ENCODE measurements around the gene GDA. TPM values are rescaled to one million over a fixed set of nuclear protein-coding genes. Genes with fewer than 3 reads are reported as not detected.

Gene GDA
- total RNA-seq, 2 donors from 2014 or later: 2.5 to 6.9 TPM

- Histone ChIP-seq H3K27ac (ENCODE audit: low read depth, low read length) (no peak overlapping the region), H3K4me3 (ENCODE audit: low read length) (no peak overlapping the region), H3K36me3 (ENCODE audit: control insufficient read depth, insufficient read depth, low read length) (no peaks in the 10 kb centered on the region), H3K9me3 (ENCODE audit: control insufficient read depth, low read length) (peaks cover 4% of the 10 kb centered on the region), H3K27me3 (ENCODE audit: control insufficient read depth, insufficient read depth, low read length, poor library complexity, severe bottlenecking) (no peaks in the 10 kb centered on the region), H3K4me1 (ENCODE audit: control insufficient read depth, insufficient read depth, low read length) (no peaks in the 10 kb centered on the region), H3K9ac (ENCODE audit: extremely low read depth, low read length, poor library complexity, severe bottlenecking) (no peak overlapping the region)
- no peaks in the 10 kb centered on the region for H3K27me3 Mint-ChIP-seq (ENCODE audit: insufficient read depth)
- H3K9me3 Mint-ChIP-seq: peaks cover 15% of the 10 kb centered on the region
- H3K4me3 Mint-ChIP-seq: no peak overlapping the region
- no peak for DNase-seq
- H3K27ac Mint-ChIP-seq: no peak overlapping the region
- WGBS, 2 experiments (ENCODE audit: insufficient coverage in 1 of 2, insufficient read length in 1 of 2): 94% methylated on average over 2 of the region's 2 CpGs; no CpG with 5 or more reads in 1 of the 2 experiments
- peaks cover 11% of the 10 kb centered on the region for H3K36me3 Mint-ChIP-seq (ENCODE audit: low read depth)
- H3K4me1 Mint-ChIP-seq: no peaks in the 10 kb centered on the region
- TF ChIP-seq, protein P1, sequence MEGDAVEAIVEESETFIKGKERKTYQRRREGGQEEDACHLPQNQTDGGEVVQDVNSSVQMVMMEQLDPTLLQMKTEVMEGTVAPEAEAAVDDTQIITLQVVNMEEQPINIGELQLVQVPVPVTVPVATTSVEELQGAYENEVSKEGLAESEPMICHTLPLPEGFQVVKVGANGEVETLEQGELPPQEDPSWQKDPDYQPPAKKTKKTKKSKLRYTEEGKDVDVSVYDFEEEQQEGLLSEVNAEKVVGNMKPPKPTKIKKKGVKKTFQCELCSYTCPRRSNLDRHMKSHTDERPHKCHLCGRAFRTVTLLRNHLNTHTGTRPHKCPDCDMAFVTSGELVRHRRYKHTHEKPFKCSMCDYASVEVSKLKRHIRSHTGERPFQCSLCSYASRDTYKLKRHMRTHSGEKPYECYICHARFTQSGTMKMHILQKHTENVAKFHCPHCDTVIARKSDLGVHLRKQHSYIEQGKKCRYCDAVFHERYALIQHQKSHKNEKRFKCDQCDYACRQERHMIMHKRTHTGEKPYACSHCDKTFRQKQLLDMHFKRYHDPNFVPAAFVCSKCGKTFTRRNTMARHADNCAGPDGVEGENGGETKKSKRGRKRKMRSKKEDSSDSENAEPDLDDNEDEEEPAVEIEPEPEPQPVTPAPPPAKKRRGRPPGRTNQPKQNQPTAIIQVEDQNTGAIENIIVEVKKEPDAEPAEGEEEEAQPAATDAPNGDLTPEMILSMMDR (conservative IDR thresholded peaks at IDR 0.05): no peak
These were observed 36.3 kb downstream of the GDA start for GRCh38 chr9:72185561-72185960.

DNA sequence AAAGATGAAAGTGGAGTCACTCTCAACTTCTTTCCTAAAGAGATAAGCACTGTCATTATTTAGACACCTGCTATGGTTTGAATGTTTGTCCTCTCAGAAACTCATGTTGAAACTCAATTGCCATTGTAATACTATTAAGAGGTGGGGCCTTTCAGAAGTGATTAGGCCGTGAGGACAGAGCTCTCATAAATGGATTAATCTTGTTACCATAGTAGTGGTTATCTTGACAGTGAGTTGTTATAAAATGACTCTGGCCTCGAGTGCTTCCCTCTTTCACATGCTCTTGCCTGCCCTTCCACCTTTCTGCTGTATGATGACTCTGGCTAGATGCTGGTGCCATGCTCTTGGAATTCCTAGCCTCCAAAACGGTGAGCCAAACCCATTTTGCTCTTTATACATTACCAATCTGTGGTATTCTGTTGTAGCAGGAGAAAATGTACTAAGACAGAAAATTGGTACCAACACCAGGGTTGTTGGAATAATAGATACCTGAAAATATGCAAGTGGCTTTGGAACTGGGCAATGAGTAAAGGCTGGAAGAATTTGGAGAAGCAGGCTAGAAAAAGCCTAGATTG lies 38.0 kb downstream of the GDA start:
- Mint-ChIP-seq H3K4me3 (no peak overlapping the region), H3K27me3 (ENCODE audit: insufficient read depth) (no peaks in the 10 kb centered on the region), H3K4me1 (no peaks in the 10 kb centered on the region), H3K9me3 (peaks cover 12% of the 10 kb centered on the region), H3K27ac (no peak overlapping the region), H3K36me3 (ENCODE audit: low read depth) (peaks cover 6% of the 10 kb centered on the region)
- Histone ChIP-seq H3K27me3 (ENCODE audit: control insufficient read depth, insufficient read depth, low read length, poor library complexity, severe bottlenecking) (no peaks in the 10 kb centered on the region), H3K4me1 (ENCODE audit: control insufficient read depth, insufficient read depth, low read length) (no peaks in the 10 kb centered on the region), H3K9ac (ENCODE audit: extremely low read depth, low read length, poor library complexity, severe bottlenecking) (no peak overlapping the region), H3K9me3 (ENCODE audit: control insufficient read depth, low read length) (peaks cover 4% of the 10 kb centered on the region), H3K36me3 (ENCODE audit: control insufficient read depth, insufficient read depth, low read length) (no peaks in the 10 kb centered on the region), H3K27ac (ENCODE audit: low read depth, low read length) (no peak overlapping the region), H3K4me3 (ENCODE audit: low read length) (no peak overlapping the region)
- TF ChIP-seq, protein P1 (conservative IDR thresholded peaks at IDR 0.05): no peak
- no peak for DNase-seq
- WGBS, 2 experiments (ENCODE audit: insufficient coverage in 1 of 2, insufficient read length in 1 of 2): 80 to 82% methylated on average over 1 to 3 of the region's 3 CpGs

DNA sequence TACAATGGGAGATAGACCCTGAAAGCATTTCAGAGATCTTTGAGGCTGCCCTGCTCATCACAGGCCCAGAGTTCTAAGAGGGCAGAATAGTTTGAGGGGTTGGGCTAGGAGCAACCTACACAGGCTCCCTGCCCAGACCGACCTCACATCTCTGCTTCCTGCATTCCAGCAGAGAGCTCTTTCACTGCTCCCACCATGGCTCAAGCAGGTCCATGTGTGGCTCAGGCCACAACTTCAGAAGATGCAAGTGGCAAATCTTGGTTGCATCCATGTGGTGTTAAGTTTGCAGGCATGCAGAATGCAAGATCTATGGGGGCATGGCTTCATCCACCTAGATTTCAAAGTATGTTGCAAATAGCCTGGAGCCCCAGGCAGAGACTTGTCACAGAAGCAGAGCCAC lies 39.0 kb downstream of the GDA start:
- H3K4me3 Mint-ChIP-seq: no peak overlapping the region
- H3K27me3 ChIP-seq (ENCODE audit: control insufficient read depth, insufficient read depth, low read length, poor library complexity, severe bottlenecking): no peaks in the 10 kb centered on the region
- H3K36me3 ChIP-seq (ENCODE audit: control insufficient read depth, insufficient read depth, low read length): no peaks in the 10 kb centered on the region
- no peaks in the 10 kb centered on the region for H3K4me1 Mint-ChIP-seq
- no peaks in the 10 kb centered on the region for H3K4me1 ChIP-seq (ENCODE audit: control insufficient read depth, insufficient read depth, low read length)
- H3K27ac Mint-ChIP-seq: no peak overlapping the region
- H3K36me3 Mint-ChIP-seq (ENCODE audit: low read depth): peaks cover 4% of the 10 kb centered on the region
- H3K27ac ChIP-seq (ENCODE audit: low read depth, low read length): no peak overlapping the region
- TF ChIP-seq, protein P1 (conservative IDR thresholded peaks at IDR 0.05): no peak
- H3K9me3 Mint-ChIP-seq: peaks cover 6% of the 10 kb centered on the region
- no peaks in the 10 kb centered on the region for H3K27me3 Mint-ChIP-seq (ENCODE audit: insufficient read depth)
- DNase-seq: no peak
- H3K9ac ChIP-seq (ENCODE audit: extremely low read depth, low read length, poor library complexity, severe bottlenecking): no peak overlapping the region
- H3K4me3 ChIP-seq (ENCODE audit: low read length): no peak overlapping the region
- 74 to 80% methylated on average over 1 of the region's 1 CpG for WGBS, 2 experiments (ENCODE audit: insufficient coverage in 1 of 2, insufficient read length in 1 of 2)
- peaks cover 4% of the 10 kb centered on the region for H3K9me3 ChIP-seq (ENCODE audit: control insufficient read depth, low read length)

Measured in endodermal cell (in vitro differentiated cells).